LHCN-M2 (cell line): ENCODE results near the gene GTF3C1. TPM values are rescaled to one million over a fixed set of nuclear protein-coding genes. Genes with fewer than 3 reads are reported as not detected.

Experiments
- DNase-seq: peaks from one replicate; pipeline ENCODE4 v3.0.0-alpha.2; 2012; ENCODE audit warnings: low read depth
- total RNA-seq: library from RNA; depleted of rRNA; stranded (reverse); fragments of >200 nt; gene quantifications from 2 replicates; pipeline ENCODE4 v1.2.3, GENCODE V29; 2014

Gene GTF3C1
- total RNA-seq, 1 experiment from 2014 or later: 77.5 TPM

DNA sequence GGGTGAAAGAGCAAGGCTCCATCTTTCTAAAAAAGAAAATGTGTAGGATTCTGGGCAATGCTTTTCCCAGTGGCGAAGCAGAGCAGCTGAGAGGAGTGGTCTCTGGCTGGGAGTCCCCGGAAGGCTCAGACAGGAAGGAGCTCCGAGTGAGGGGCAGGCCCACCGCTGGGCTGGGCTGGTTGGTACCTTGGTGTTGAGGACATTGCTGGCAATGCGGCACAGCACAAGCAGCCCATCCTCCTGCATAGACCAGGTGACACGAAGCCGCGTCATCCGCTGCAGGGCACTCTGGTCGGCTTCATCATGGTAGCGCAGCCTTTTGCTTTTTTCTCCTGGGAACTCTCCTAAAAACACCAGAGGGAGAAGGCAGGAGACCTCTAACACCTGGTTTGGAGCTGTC lies 63.9 kb downstream of the GTF3C1 start:
- no peak for DNase-seq

DNA sequence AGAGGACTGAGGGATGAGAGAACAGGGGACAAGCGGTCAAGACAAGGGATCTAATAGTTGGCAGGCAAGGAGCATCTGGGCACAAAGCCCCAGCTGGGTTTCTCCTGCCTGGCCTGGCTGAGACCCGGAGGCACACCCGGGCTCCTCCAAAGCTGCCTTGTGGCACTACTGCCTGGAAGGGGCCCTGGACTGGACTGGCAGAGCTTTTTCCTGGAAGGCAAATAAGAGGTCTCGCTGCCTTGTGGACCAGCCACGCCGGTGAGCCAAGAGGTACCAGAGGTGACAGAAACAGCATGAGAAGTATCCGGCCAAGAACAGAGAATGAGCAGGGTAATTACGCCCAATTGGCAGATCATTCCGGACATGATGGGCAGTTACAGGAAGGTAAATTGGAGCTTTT lies 64.6 kb downstream of the GTF3C1 start:
- no peak for DNase-seq

- no peak for DNase-seq
These were observed 66.1 kb downstream of the GTF3C1 start for GRCh38 chr16:27483624-27484023.

GRCh38 chr16:27483088-27483437 lies 66.7 kb downstream of the GTF3C1 start:
- no peak for DNase-seq

- peak; percentile 16 for DNase-seq
These were observed 67.2 kb downstream of the GTF3C1 start for GRCh38 chr16:27482397-27483087.

DNA sequence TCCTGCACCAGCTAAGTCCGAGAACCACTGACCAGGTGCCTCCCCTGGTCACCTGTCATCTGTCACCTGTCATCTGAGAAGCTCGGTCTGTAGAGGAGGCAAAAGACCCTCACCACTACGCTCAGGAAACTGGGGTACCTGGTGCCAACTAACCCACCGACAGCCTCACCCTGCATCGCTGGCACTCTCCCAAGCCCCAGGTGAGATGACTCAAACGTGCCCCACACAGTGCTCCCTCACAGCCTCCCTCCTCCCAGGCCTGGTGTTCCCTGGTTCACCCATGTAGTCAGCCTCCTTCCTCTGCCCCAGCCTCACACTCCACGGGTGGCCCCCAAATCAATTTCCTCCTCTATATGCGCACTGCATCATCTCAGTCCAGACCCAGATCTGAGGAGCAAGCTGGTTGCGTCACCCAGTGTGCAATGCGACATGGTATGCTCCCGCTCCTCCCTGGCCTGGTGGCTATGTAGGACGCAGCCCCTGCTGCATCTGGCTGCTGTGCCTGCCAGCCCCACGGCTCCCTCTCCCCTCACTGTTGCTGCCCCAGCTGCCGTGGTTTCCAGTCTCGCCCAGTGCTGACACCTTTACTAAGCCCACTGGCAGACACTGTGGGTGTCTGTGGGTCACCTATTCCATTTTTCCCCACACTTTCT lies 68.3 kb downstream of the GTF3C1 start:
- no peak for DNase-seq

DNA sequence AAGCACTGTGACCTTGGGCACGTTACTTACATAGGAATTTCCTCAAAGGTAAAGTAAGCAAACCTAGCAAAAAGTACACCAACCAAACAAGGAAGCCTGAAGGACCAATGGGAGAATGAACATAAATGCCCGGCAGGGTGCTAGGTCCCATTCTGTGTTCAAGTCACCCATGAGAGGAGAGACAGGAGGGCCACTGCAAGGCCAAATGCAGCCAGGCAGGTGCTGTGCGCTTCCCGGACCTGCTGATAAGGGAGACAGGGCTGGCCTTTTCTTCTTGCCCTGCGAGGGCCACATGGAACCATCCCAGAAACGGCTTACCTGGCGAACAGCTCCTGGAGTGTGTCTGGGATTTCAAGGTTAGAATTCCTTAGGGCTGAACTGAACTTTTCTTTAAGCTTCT lies 69.0 kb downstream of the GTF3C1 start:
- DNase-seq: no peak

- DNase-seq: no peak
These were observed 73.5 kb downstream of the GTF3C1 start for GRCh38 chr16:27476240-27476639.

- DNase-seq: peak; percentile 89
These were observed 74.2 kb downstream of the GTF3C1 start for GRCh38 chr16:27475561-27475960.

DNA sequence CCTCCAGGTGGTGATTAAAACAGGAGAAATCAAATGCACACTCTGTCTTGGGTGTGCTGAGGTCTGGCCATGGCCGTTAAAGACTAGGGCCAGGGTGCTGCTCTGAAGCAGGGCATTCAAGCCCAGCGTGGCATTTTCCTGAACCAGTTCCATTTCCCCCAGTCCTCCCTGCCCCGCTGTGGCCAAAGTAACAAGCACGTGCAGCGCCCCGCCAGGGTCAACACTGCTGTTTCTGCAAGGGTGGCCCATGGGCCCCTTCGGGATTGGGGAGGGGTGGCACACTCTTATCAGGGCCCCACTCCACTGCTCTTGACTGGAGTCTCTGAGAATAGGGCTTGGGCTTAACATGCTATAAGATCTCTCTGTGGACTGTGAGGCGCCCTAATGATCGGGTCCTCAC lies 74.8 kb downstream of the GTF3C1 start:
- no peak for DNase-seq

DNA sequence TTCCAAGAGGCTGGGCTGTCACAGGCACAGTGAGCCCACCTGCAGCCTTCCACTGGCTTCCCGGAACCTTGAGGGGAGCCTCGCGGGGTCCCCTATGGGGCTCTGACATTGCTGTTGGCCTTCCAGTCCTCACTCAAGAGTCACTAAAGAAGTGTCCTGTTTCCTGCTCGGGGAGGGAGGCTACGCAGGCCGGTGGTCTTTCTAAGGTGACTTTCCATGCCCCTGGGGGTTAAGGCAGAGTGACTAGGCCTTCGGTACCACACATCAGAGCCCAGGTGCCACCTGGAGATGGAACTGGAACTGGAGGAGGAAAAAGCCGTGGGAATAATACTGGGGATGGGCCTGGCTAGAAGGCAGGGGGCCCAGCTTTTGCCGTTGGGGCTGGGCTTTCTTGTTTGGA lies 75.7 kb downstream of the GTF3C1 start:
- DNase-seq: no peak

GRCh38 chr16:27473101-27473900 lies 76.4 kb downstream of the GTF3C1 start:
- DNase-seq: no peak

- DNase-seq: peak; percentile 52
These were observed 77.4 kb downstream of the GTF3C1 start for GRCh38 chr16:27472091-27473020.

DNA sequence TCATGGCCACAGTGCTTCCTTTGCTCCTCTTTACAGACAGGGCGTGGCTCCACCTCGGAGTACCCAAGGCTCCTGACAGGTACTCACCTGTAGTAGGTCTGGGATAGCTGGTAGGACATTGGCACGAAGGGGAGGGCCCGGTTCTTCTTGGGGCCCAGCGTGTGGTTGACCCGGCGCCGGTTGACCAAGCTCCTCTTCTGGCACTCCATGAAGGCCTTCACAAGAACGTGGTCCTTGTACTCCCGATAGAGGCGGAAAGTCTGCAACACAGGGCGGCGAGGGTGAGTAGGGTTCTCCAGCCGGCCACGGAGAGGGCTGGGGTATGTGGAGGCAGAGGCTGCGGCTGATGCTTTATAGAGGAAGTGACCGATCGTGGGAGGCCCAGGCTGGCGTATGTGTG lies 78.1 kb downstream of the GTF3C1 start:
- DNase-seq: no peak

DNA sequence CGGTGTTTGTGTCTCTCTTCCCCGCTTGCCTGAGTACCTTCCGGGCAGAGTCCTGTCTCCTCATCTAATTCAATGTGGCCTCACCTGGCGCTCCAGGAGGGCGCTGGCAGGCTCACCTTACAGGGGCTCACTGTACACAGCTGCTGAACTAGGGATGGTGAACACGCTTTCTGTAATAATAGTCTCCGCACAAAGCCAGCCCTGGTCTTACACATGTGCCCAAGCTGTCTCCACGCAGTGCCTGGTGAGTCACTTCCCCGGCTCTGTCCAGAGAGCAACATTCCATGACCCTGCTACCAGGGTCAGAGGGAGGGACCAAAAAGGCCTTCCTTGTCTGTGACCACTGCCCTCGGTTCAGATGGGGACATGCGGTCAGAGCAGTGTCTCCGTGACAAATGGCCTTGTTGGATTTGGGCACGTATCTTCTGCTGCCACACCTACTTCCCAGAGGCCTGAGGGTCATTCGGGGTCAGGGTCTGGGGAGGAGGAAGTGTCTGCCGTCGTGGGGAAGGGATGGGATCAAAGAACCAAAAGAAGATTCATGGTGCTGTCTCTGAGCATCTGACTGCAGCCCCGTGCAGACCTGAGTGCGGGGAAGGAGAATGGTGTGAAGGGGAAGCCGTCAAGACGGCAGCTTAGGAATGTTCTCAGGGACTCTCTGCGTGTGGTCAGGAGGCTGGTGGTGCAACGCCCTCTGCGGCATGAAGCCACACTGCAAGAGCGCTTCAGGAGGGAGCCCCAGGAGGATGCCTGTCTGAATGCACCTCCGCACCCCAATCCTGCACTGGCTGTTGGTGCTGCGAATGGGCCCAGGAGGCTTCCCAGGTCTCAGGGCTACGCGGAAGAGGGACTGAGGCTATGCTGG lies 78.9 kb downstream of the GTF3C1 start:
- DNase-seq: peak; percentile 96

- no peak for DNase-seq
These were observed 80.7 kb downstream of the GTF3C1 start for GRCh38 chr16:27468941-27469531.

- DNase-seq: peak; percentile 57
These were observed 84.2 kb downstream of the GTF3C1 start for GRCh38 chr16:27465483-27465879.

GRCh38 chr16:27464626-27465482 lies 84.9 kb downstream of the GTF3C1 start:
- no peak for DNase-seq
